COLO829 (cell line): ENCODE data around the gene OR2H2.

Source experiments
- DNase-seq: peaks from one replicate; pipeline ENCODE4 v3.0.0; 2012; ENCODE audit warnings: low spot score

Gene OR2H2

DNA sequence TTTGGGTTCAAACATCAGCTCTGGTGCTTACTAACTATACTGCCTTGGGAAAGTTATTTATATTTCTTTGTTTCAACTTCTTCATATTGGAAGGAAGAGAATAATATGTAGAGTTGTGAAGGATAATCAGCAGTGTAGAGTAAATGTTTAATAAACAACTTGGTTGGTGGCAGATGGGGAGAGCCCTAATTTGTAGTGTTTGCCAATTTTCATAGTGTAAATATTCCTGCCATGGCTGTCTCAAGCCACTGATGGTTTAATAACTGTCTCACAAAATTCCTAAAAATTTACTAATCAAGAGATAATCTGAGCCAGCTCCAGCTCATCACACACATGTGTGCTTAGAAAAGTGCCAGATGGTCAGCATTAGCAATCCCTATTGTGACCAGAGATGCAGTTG lies at the start of gene OR2H2:
TSS of gene OR2H2 (plus strand) at position 301 of the 400 bp plus-strand sequence. CDS start 2,824 bp downstream, outside the sequence.
- DNase-seq, result no peak

DNA sequence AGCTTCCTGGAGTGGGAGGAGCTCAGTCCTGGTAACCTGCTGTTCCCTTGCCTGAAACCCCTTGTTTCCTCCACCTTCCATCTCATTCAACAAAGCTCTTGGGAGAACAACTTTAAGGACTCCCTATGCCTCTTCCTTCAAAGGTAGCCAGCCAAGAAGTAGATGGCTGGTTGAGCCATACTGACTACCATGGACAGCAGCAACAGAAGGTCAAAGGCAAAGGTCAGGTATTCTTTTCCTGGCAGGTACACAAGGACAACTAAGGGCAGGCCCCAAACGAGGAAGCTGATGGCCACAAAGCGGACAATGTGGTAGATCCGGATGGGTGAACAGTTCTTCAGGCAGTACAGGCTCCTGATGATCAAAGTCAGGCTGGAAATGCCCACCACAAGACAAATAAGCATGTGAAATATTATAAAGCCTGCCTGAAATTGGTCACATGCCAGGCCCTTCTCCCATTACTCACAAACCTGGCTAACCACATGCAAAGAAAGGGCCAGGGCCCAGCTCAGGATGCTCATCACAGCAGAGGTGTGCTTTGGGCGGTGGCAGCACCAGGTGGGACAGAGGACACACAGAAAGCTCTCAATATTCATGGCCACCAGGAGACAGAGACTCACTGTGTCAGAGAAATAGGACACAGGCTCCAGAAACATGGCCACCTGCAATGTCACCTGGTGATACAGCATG lies 47.1 kb upstream of the OR2H2 start:
- DNase-seq, result no peak

DNA sequence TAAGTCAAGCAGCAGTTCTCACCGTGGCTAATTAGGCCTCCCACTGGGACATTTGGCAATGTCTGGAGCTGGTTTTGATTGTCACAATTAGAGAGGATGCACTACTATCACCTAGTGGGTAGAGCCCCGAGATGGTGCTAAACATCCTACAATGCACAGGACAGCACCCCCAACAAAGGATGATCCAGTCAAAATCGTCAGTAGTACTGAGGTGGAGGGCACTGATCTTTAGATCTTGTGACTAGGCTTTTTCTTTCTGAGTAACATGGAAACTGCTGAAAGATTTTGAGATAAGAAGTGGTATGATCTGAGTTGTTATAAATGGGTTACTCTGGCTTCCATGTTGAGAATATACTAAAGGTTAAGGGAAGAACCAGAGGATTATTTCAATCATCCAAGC lies 37.3 kb upstream of the OR2H2 start:
- DNase-seq, result no peak

DNA sequence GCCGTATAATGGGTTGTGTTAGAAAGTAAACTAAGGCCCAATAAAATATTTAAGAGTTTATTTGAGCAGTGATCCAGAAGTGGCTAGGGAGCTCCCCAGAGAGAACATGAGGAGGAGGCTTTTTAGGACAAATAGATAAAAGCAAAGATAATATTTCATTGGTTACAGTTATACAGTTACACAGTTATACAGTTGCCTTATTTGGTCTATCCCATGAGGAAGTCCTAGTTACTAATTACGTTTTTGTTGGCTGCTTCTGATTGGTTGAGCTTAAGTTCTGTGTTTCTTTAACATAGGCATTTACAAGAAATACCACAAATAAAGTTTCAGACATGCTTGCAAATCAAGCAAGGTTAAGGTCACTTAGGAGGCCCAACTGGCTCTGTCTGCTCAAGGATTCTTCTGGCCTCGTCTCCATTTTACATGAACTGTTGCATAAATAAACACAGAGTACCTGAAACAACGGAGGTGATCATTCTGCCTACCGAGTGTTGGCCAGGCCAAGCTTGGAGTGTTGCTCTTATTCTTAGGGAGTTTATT lies 32.3 kb upstream of the OR2H2 start:
- peak; percentile 27 for DNase-seq

DNA sequence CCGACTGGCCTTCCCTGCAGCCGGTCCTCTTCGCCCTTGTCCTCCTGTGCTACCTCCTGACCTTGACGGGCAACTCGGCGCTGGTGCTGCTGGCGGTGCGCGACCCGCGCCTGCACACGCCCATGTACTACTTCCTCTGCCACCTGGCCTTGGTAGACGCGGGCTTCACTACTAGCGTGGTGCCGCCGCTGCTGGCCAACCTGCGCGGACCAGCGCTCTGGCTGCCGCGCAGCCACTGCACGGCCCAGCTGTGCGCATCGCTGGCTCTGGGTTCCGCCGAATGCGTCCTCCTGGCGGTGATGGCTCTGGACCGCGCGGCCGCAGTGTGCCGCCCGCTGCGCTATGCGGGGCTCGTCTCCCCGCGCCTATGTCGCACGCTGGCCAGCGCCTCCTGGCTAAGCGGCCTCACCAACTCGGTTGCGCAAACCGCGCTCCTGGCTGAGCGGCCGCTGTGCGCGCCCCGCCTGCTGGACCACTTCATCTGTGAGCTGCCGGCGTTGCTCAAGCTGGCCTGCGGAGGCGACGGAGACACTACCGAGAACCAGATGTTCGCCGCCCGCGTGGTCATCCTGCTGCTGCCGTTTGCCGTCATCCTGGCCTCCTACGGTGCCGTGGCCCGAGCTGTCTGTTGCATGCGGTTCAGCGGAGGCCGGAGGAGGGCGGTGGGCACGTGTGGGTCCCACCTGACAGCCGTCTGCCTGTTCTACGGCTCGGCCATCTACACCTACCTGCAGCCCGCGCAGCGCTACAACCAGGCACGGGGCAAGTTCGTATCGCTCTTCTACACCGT lies 31.5 kb upstream of the OR2H2 start:
- no peak for DNase-seq

DNA sequence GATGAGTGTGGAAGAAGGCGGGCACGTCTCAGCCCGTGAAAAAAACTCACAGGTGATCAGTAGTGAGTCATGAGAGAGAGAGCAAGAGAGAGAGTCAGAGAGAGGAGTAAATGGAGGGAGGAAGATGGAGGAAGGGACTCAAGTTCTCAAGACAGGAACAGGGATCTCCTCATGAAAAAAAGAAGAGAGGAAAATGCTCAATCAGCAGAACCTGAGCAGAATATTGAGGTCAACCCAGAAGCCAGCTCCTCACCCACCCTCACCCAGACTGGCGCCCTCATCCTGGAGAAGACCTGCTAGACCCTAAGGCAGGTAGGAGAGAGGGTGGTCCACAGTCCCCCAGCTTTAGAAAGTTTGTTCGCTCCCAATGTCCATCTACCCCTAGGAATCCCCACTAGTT lies 30.2 kb upstream of the OR2H2 start:
- no peak for DNase-seq

DNA sequence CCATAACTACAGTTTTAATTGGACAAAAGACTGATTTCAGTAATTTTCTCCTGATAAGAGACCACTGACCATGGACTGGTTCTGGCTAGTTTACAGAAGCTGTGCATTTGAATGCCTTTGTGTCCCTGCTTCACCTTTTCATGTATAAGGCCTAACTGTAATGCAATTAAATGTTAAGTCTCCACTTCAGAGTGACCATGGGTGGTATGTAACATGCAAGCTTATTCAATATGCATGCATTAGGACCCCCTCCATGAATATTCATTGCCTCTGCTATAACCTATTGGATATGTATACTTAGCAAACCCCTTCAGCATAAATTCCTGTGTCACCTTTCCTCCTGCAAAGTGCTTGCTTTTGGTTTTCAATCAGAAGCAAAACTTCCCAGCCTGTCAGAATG lies 27.6 kb upstream of the OR2H2 start:
- no peak for DNase-seq

DNA sequence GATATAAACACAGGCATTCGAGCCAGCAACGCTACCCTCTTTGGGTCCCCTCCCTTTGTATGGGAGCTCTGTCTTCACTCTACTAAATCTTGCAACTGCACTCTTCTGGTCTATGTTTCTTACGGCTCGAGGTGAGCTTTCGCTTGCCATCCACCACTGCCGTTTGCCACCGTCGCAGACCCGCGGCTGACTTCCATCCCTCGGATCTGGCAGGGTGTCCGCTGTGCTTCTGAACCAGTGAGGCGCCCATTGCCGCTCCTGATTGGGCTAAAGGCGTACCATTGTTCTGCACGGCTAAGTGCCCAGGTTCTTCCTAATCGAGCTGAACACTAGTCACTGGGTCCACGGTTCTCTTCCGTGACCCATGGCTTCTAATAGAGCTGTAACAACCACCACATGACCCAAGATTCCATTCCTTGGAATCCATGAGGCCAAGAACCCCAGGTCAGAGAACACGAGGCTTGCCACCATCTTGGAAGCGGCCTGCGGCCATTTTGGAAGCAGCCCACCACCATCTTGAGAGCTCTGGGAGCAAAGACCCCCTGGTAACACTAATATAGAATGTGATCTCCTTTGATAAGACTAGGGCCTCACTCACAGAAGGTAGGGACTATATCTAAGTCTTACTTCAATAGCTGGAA lies 26.4 kb upstream of the OR2H2 start:
- no peak for DNase-seq

DNA sequence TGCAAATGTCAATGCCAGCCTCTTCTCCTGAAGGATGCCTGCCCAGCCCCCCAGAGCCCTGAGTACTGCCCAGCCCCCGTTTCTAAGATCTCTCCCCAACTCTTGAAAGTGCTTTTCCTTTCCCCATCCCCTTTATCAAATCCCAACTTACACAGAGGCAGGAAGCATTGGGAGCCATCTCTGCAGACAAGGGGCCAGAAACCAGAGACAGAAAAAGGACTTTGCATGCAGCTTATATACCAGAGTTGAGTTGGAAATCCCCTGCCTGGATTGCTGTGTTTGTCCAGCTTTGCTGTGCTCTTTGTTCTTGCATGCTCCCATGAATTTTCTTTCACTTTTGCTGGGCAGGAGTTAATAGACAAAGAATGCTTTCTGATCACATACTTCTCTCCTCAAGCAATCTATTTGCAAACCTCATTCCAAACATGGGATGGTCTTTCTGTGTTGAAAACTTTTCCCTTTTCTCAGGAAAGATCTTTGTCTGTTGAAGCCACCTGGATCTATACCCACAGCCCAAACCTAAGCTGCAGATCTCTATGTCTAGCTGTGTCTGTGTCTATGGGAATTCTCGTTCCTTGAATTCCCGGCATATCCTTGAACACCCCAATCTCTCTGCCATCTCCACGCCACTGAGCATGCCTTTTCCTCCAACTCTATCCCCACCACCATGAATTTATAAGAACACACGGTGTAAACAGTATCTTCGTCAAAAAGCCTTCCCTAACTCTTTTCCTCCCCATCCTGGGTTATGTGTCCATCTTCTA lies 25.2 kb upstream of the OR2H2 start, which contains the start of gene UBD:
TSS of gene UBD (minus strand) at position 209 of the 764 bp plus-strand sequence. CDS start at position 178, 31 bp downstream.
- DNase-seq, result no peak

DNA sequence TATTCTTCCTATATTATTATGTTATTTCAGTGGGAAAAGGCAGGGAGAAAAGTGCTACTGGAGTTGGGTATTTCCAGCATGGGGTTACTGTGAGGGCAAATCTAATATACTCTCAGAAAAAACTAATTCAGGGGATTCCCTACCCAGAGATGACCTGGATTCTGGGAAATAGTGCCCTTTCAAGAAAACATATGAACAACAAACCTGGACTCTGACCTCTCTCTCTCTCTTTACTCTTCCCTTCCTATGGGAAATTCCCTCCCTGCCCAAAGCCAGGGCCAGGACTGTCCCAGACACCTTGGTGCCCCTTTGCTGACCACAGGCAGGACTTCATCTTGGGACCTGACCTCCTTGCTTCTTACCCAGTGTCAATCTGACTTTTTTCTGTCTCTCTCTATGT lies 23.8 kb upstream of the OR2H2 start:
- DNase-seq, result no peak

DNA sequence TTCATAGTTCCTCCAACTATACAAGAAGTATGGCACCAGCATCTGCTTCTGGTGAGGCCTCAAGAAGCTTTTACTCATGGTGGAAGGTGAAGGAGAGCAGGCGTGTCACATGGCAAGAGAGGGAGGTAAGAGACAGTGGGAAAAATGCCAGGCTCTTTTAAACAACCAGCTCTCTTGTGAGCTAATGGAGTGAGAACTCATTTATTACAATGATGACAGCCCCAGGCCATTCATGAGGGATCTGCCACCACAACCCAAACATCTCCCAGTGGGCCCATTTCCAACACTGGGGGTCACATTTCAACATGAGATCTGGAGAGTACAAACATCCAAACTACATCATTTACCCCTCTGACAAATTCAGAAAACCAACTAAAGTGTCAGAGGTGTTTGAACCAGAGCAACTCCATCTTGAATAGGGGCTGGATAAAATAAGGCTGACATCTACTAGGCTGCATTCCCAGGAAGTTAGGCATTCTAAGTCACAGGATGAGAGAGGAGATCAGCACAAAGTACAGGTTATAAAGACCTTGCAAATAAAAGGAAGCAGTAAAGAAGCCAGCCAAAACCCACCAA lies 23.2 kb upstream of the OR2H2 start:
- DNase-seq, result no peak

DNA sequence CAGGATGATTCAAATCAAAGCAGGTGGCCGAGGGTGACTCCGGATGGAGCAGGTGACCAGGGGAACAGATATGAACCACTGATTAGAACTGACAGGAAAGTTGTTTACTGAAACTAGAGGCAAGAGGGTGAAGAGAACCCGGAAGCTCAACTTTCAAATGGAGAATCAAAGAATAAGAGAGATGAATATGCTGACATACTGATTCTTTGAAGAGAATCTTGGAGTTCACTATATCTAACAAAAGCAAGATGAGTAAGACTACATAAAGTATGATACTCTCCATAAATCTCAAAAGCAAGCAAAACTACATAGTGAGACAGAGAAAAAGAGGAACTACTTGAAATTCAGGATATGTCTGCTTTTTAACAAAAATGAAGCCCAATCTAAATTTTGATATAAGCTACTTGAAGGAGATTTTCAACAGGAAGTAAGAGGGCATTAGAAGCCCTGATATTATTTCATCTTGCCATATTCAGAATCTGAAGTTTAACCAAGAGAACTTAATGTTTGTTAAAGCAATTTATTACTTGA lies 21.4 kb upstream of the OR2H2 start:
- no peak for DNase-seq

DNA sequence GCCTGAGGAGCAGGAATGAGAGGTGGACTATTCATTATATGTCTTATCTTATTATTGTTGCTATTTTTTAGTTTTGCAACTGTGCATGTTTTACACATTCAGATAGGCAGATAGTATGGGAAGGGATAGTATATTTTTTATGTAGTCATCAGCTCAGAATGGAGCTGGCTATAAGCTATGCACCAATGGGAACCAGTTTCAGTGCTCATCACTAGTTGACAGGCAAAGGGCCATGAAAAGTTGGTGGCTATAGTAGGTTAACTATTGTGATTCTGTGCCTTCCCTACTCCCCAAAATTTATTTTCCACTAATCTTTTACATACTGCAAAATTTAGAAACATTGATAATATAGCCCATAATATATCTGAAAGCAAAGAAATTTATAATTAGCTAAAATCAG lies 20.0 kb upstream of the OR2H2 start:
- DNase-seq, result no peak

DNA sequence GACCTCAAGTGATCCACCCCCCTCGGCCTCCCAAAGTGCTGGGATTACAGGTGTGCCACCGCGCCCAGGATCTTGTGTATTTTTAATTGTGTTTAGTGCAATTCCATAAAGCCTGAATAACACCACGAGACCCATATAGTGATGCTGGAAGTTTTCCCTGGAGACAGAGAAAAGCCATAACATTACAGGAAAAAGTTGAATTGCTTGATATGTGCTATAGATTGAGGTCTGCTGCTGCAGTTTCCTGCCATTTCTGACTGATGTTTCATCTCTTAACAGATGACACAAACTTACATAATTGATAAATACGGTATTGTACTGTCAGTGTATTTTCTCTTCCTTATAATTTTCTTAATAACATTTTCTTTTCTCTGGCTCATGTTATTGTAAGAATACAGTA lies 18.1 kb upstream of the OR2H2 start:
- DNase-seq, result no peak

DNA sequence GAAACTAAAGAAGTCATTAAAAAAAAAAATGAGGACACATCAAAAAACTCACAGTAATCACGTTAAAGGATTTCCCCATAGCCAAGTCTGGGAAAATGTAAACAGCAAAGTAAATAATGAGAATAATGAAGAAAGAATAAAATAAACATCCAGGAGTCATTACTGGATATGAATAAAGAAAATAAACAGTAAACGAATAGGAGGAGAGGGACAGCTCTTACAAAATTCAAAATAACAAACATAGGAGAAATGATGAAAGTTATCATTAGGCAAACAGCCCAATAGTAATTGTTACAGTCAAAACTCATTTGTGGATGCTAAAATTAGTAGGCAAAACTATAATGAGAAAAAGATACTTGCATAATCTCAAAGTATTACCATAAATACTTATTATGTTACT lies 17.4 kb upstream of the OR2H2 start:
- DNase-seq, result no peak

DNA sequence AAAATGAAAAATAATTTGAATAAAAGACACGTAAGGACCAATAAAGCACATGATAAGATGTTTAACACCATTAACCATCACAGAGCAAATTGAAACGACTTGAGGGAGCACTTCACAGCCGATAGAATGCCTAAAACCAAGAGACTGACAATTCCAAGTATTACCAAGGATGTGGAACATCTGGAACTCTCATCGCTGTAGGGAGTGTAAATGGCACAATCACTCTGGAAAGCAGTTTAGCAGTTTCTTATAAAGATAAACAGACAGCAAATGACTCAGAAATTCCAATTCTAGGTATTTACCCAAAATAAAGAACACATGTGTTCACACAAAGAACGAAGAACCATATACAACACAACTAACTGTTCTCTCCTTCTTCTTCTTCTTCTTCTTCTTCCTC lies 16.9 kb upstream of the OR2H2 start:
- DNase-seq, result no peak

DNA sequence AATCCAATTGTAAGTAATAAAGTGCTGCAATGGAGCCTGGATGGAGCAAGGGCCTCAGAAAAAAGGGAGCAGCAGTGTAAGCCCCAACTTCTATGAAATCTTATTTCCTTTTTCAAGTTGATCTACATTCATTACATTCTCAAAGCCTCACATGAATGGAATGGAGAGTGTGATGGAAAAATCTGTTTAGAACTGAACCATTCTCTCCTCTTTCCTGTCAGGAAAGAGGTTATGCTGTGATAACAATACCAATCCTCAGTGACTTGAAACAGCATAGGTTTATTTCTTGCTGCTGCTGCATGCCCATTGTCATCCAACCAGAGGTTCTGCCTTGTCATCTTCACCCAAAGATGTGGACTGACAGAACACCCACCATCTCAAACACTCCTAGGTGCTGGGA lies 8.9 kb upstream of the OR2H2 start:
- DNase-seq, result no peak

DNA sequence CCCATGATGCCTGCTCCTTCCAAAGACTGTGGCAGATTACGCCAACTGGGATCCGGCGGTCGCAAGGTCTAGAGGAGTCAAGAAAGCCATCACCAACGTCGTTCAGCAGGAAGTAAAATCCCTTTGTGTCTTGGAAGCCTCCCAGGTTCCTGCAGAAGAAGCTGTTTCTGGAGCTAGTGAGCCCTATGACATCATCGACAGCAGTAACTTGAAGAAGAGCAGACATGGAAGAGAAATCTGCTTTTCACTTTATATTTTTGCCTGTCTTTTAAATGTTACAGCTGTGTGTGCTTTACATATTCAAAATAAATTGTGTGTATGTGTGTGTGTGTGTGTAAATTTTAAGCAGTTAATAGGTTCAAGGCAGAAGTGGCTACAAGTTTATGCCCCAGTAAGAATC lies 7.4 kb upstream of the OR2H2 start:
- no peak for DNase-seq

DNA sequence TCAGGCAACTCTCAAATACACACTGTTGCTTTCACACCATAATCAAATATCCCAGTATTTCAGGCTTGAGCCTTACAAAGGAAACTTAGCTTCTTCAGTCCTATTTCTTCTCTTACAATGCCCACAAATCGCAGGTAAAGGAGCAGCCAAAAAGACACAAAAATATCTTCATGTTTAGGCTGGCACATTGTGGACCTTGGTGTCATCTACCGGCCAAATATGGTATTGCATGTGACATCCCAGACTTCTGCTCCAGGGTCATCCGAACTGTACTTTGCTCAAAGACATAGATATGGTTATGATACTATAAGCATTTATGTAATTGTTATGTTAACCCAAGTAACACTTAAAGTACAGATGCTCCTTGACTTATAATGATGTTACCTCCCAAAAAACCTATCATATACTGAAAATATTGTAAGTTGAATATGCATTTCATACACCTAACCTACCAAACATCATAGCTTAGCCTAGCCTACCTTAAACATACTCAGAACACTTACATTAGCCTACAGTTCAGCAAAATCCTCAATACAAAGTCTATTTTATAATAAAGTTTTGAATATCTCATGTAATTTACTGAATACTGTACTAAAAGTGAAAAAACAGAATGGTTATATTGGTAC lies 4.6 kb downstream of the OR2H2 start:
- DNase-seq, result peak; percentile 57

DNA sequence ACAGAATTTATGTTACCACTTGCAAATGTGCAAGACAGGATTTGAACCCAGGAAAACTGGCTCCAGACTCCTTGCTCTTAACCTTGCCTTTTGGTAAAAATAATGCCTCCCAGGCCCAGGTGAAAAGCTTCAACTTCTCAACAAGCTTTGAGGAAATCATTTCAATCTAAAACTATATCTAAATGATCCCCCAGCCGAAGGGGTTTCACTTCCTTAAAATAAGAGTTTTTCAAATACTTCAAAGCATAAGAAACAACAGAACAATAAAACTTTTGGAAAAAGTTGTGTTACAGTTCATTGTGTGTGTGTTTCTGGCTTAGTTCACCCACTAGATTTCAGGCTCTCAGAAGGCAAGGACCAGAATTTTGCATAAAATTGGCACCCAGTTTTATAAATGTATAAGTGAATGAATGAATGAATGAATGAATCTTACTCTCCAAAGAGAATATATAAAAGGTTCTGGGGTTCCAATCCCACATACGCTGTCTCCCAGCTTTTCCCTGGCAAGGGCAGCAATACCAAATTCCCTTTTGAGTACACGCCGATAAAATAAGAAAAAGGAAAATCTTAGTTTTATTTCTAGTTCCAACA lies 5.4 kb downstream of the OR2H2 start:
- no peak for DNase-seq

DNA sequence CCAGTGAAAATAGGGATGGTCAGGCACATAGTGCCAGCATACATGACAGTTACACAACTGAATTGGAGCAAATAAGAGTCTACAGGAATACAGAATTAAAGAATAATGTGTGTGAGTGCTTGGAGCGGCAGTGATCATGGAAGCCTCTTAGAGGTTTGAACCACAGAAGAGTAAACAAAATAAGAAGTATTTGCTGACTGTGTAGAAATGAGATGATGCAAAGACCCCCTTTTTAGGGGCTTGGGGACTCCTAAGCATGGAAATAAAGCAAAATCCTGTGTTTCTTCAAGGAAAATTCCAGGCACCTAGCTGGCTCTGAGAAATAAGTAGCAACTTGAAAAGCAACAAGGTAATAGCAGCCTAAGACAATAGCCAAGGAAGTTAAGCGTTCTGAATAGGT lies 6.8 kb downstream of the OR2H2 start:
- no peak for DNase-seq
